Activated CD4-positive, alpha-beta T cell treated with anti-CD3 and anti-CD28 coated beads, Interleukin-2, amount 50 U/mL, for 48 hours (primary cell): ENCODE data around the gene XPO1.
"Not testable (repeated sequence)": the region's sequence is repeated elsewhere in the genome, so short reads cannot be mapped to it uniquely, and the experiment has no call there.

ENCODE experiments used
- DNase-seq, 2 experiments: peaks; one replicate each; pipeline ENCODE4 v3.0.0-alpha.2; 2020

Gene XPO1

GRCh38 chr2:61463769-61464475 lies 74.2 kb downstream of the XPO1 start:
- no peak for DNase-seq

DNA sequence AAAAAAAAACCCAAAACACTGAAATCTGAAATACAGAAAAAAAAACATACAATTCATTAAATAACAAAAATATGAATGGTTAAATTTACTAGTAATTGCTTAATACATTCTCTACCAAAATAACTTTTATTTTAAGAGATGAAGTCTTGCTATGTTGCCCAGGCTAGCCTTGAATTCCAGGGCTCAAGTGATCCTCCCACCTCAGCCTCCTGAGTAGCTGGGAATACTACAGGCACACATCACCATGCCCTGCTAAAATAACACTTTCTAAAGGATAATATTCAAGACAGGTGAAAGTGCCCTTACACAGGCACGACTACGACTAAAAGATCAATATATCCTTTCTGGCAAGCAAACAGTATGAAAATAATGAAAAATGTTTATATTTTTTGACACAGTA lies 76.8 kb downstream of the XPO1 start:
- DNase-seq: no peak

- no peak for DNase-seq
Measured at GRCh38 chr2:61460163-61460562, 78.0 kb downstream of the XPO1 start.

DNA sequence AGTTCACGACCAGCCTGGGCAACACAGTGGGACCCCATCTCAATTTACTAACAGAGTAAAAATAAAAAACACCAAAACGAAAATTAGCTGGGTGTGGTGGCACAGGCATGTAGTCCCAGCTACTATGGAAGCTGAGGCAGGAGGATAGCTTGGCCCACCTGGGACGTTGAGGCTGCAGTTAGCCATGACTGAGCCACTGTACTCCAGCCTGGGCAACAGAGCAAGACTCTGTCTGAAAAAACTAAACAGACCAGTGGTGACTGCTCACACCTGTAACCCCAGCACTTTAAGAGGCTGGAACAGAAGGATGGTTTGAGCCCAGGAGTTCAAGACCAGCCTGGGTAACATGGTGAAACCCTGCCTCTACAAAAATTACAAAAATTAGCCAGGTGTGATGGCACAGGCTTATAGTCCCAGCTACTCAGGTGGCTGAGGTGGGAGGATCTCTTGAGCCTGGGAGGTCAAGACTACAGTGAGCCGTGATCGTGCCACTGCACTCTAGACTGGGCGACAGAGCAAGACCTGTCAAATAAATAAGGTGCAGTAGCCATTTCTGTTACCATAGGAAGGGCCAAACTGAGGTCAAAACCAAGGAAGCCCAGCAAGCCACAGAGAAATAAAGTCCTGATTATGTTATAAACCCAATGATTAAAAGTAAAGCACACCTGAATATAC lies 81.3 kb downstream of the XPO1 start:
- no peak for DNase-seq

GRCh38 chr2:61456070-61456745 lies 81.9 kb downstream of the XPO1 start:
- DNase-seq: no peak

- DNase-seq: not testable (repeated sequence)
Measured at GRCh38 chr2:61454972-61455371, 83.2 kb downstream of the XPO1 start.

DNA sequence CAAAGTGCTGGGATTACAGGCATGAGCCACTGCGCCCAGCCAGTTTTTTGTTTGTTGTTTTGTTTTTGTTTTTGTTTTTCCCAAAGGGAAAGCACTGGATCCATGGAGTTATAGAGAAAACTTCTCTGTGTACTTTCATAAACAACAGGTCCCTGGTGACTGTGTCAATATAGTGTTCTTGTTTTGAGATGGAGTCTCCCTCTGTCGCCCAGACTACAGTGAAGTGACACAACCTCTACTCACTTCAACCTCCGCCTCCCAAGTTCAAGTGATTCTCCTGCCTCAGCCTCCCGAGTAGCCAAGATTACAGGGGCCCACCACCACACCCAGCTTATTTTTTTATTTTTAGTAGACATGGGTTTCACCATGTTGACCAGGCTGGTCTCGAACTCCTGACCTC lies 83.8 kb downstream of the XPO1 start:
- DNase-seq: no peak

GRCh38 chr2:61452392-61452791 lies 85.8 kb downstream of the XPO1 start:
- no peak for DNase-seq

GRCh38 chr2:61451178-61451577 lies 87.0 kb downstream of the XPO1 start:
- no peak for DNase-seq

DNA sequence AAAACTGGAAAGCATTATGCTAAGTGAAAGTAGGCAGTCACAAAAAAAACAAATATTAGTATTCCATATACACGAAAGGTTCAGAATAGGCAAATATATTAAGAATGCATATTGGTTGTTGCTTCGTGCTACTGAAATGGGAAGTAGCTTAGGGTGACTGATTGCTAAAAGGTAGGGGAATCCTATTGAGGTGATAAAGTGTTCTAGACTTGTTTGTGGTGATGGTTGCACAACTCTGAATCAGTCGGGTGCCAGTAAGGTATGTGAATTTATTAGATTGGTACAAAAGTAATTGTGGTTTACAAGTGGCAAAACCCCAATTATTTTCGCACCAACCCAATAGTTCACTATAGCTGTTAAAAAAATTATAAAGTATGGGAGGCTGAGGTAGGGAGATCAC lies 88.0 kb downstream of the XPO1 start:
- no peak for DNase-seq

DNA sequence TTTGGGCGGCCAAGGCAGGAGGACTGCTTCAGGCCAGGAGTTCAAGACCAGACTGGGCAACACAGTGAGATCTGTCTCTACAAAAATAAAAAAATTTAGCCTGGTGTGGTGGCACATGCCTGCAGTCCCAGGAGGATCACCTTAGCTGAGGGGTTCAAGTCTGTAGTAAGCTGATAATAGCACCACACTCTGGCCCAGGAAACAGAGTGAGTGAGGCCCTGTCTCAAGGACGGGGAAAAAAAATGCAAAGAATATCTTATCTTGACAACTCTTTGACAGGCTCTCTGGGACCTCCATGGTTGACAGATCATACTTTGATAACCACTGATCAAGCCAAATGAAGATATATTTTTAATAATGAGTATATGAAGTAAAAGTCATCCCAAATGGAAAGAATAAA lies 89.9 kb downstream of the XPO1 start:
- no peak for DNase-seq

DNA sequence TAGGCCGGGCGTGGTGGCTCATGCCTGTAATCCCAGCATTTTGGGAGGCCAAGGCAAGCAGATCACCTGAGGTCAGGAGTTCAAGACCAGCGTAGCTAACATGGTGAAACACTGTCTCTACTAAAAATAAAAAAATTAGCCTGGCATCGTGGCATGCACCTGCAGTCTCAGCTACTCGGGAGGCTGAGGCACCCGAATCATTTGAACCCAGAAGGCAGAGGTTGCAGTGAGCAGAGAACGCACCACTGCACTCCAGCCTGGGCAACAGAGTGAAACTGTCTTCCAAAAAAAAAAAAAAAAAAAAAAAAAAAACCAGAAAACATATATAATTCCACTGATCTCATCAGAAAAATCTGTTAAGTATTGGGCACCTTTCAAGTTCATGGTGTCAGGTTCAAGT lies 91.2 kb downstream of the XPO1 start:
- DNase-seq: not testable (repeated sequence)

DNA sequence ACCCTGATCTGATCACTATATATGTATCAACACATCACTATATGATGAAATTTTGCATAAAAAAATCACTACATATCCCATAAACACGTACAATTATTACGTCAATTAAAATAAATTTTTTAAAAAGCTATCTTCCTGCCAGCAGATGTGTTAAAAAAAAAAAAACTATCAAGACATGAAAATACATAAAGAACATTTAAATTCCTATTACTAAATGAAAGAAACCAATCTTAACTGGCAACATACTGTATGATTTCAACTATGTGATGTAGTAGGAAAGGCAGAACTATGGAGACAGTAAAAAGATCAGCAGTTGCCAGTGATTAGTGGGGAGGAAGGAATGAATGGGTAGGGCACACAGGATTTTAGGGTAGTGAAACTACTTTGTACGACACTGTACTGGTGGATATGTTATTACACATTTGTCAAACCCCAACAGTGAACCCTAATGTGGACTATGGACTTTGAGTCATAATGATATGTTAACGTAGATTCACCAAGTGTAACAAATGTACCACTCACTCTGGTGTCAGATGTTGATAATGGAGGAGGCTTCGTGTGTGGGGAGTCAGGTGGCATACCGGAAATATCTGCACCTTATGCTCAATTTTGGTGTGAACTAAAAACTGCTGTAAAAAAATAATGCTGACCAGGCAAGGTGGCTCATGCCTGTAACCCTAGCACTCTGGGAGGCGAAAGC lies 94.7 kb downstream of the XPO1 start:
- no peak for DNase-seq

DNA sequence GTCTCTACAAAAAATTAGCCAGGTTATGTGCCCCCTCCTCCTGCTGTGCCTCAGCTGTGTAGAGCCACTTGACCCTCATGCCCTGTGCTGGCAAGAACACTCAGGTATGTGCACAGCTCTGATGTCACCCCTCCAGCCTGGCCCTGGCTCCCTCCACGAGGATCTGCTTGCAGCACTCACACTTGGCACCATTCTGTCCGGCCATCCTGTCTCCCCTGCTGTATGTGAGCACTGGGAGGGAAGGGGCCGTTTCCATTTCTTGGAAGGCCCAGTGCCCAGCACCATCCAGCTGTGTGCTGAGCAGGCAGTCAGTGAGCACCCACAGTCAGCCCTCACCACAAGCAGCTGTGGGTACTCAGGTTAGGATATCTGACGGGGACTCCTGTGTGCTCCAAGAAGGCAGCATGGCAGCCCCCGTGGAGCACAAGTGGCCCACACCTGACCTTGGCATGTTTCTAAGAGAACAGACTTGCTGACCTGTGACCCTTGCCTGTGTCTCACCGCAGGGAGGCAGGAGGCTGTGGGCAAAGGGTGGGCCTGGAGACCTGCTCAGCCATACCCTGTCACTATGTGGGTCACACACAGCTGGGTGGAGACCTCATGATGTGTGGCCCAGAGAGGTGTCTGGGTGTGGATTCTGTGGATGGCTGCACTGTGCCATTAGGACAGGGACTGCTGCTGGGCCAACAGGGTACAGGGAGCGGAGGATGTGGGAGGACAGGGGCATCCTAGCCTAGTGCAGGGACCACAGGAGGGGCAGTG lies 98.7 kb downstream of the XPO1 start:
- DNase-seq: no peak

DNA sequence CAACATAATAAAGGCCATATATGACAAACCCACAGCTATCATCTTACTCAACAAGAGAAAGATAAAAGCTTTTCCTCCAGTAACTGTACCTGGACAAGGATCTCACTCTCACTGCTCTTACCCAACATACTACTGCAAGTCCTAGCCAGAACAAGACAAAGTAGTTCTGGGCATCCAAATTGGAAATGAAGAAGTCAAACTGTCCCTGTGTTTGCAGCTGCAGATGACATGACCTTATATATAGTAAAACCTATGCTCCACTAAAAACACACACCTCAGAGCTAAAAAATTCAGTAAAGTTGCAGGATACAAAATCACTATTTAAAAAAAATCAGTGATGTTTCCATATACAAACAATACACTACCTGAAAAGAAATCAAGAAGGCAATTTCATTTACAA lies 99.5 kb downstream of the XPO1 start:
- DNase-seq: no peak

DNA sequence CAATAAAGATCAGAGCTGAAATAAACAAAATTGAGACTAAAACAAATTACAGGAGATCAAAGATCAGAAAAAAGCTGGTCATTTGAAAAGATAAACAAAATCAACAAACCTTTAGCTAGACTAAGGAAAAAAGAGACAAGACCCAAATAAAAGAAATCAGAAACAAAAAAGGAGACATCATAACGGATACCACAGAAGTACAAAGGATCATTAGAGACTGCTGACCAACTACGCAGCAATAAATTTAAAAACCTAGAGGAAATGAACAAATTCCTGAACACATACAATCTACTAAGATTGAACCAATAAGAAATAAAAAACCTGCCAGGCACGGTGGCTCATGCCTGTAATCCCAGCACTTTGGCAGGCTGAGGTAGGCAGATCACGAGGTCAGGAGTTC lies 101.0 kb downstream of the XPO1 start:
- no peak for DNase-seq

- no peak for DNase-seq
Measured at GRCh38 chr2:61436092-61436491, 102.1 kb downstream of the XPO1 start.

DNA sequence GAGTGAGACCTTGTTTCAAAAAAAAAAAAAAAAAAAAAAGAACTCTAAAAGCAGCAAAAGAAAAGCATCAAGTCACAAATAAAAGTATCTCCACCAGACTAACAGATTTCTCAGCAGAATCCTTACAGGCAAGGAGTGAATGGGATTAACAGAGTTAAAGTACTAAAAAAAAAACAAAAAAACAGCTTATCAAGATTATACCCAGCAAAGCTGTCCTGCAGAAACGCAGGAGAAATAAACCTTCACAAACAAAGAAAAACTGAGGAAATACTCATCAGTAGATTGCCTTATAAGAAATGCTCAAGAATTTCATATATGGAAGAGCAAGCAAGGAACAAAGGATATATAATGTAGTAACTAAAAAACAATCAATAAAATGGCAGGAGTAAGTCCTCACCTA lies 102.9 kb downstream of the XPO1 start:
- DNase-seq: no peak

DNA sequence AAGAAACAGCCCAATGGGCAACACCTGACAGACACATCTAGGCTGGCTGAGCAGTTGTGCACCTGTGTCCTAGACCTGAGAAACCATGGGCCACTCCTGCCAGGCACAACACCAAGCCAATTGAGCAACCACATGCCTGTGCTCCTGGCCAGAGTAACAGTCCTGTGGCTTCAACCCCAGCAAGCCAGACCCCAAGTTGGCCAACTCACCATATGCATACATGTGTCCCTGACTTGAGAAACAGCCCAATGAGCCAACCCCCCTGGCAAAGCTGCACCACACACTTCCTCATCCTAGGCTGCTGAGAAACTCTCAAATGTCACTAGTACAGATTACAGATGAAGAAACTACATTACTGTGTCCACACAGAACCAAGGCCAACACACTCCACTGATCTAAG lies 103.8 kb downstream of the XPO1 start:
- no peak for DNase-seq

GRCh38 chr2:61433606-61434005 lies 104.5 kb downstream of the XPO1 start:
- DNase-seq: no peak

- DNase-seq: no peak
Measured at GRCh38 chr2:61432990-61433389, 105.2 kb downstream of the XPO1 start.

DNA sequence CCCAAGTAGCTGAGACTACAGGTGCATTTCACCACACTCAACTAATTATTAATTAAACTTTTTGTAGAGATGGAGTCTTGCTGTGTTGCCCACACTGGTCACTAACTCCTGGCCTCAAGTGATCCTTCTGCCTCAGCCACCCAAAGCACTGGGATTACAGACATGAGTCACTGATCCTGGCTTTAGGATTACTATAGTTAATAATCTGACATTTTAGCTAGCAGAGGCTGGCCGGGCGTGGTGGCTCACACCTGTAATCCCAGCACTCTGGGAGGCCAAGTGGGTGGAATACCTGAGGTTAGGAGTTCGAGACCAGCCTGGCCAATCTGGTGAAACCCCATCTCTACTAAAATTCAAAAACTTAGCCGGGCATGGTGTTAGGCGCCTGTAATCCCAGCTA lies 106.8 kb downstream of the XPO1 start:
- no peak for DNase-seq
